K562 (cell line): ENCODE measurements around the gene ADAT3.

ENCODE experiments used
- FOXP1 ChIP-seq: sonication (generic); formaldehyde crosslinking; IDR thresholded peaks from 2 replicates; pipeline ENCODE4 v1.8.0; 2022; ENCODE audit warnings: mild to moderate bottlenecking, missing genetic modification reagents
- NR2C2 ChIP-seq, 2 experiments: fragments of 200-800 bp in 1 of 2; sonication (Bioruptor generic) in 1 of 2; sonication (generic) in 1 of 2; formaldehyde crosslinking in 1 of 2; IDR thresholded peaks; 2 replicates each; pipeline versions ENCODE4 v1.6.1 to v1.8.0; 2016 to 2022; ENCODE audit warnings: mild to moderate bottlenecking in 1 of 2, missing compliant biosample characterization in 1 of 2, missing genetic modification characterization in 1 of 2, missing genetic modification reagents in 1 of 2
- PCBP2 ChIP-seq: fragments of 200-400 bp; formaldehyde crosslinking; IDR thresholded peaks from 2 replicates; pipeline ENCODE4 v1.6.1; 2018; ENCODE audit warnings: low read length, low read depth, mild to moderate bottlenecking, moderate library complexity; ENCODE audit not compliant: poor library complexity, severe bottlenecking
- RAD21 ChIP-seq, 2 experiments: fragments of 250-450 bp in 1 of 2; fragments of 450-650 bp in 1 of 2; sonication (Bioruptor Pico) in 1 of 2; formaldehyde crosslinking in 1 of 2; IDR thresholded peaks in 1 of 2; conservative IDR thresholded peaks in 1 of 2; 2 replicates each; pipeline versions ENCODE4 v1.4.0 to v1.8.0; 2020 to 2022; ENCODE audit warnings: mild to moderate bottlenecking in 2 of 2, moderate library complexity in 1 of 2
- RCOR1 ChIP-seq, 2 experiments: IDR thresholded peaks; 2 replicates each; pipeline ENCODE4 v1.6.1; 2012; ENCODE audit warnings: low read depth in 2 of 2, low read length in 2 of 2, borderline replicate concordance in 1 of 2, improper control_type of control experiment in 1 of 2
- RFX1 ChIP-seq: fragments of 450-650 bp; IDR thresholded peaks from 2 replicates; pipeline ENCODE4 v1.6.1; 2016; ENCODE audit warnings: mild to moderate bottlenecking, moderate library complexity
- RFX5 ChIP-seq: IDR thresholded peaks from 2 replicates; pipeline ENCODE4 v1.6.1; 2011; ENCODE audit warnings: low read depth, mild to moderate bottlenecking, improper control_type of control experiment, low read length
- SIN3B ChIP-seq: fragments of 450-650 bp; IDR thresholded peaks from 2 replicates; pipeline ENCODE4 v1.6.1; 2017; ENCODE audit warnings: low read depth, mild to moderate bottlenecking, moderate library complexity
- ZBTB7A ChIP-seq: IDR thresholded peaks from 2 replicates; pipeline ENCODE4 v1.6.1; 2011; ENCODE audit warnings: low read depth, mild to moderate bottlenecking, low read length, moderate library complexity, borderline replicate concordance; ENCODE audit not compliant: control insufficient read depth
- ZNF324 ChIP-seq: fragments of 250-450 bp; sonication (Bioruptor Pico); IDR thresholded peaks from 2 replicates; pipeline ENCODE4 v1.4.0; 2020; ENCODE audit warnings: mild to moderate bottlenecking
- TF ChIP-seq, protein P1 (sequence below), 3 experiments: IDR thresholded peaks in 2 of 3; conservative IDR thresholded peaks in 1 of 3; 2 replicates each; pipeline ENCODE4 v1.5.1; 2011 to 2012; ENCODE audit warnings: low read length in 3 of 3, mild to moderate bottlenecking in 3 of 3, control low read depth in 2 of 3, improper control_type of control experiment in 1 of 3, inconsistent platforms in 1 of 3, low read depth in 1 of 3, mixed read lengths in 1 of 3, moderate library complexity in 1 of 3; ENCODE audit not compliant: insufficient read depth in 2 of 3
- TF ChIP-seq, protein P2 (sequence below), 2 experiments: fragments of 450-650 bp; formaldehyde crosslinking in 1 of 2; IDR thresholded peaks; 2 replicates each; pipeline versions ENCODE4 v1.4.0 to v1.6.1; 2014 to 2020; ENCODE audit warnings: mild to moderate bottlenecking in 2 of 2, borderline replicate concordance in 1 of 2, low read depth in 1 of 2

DNA sequence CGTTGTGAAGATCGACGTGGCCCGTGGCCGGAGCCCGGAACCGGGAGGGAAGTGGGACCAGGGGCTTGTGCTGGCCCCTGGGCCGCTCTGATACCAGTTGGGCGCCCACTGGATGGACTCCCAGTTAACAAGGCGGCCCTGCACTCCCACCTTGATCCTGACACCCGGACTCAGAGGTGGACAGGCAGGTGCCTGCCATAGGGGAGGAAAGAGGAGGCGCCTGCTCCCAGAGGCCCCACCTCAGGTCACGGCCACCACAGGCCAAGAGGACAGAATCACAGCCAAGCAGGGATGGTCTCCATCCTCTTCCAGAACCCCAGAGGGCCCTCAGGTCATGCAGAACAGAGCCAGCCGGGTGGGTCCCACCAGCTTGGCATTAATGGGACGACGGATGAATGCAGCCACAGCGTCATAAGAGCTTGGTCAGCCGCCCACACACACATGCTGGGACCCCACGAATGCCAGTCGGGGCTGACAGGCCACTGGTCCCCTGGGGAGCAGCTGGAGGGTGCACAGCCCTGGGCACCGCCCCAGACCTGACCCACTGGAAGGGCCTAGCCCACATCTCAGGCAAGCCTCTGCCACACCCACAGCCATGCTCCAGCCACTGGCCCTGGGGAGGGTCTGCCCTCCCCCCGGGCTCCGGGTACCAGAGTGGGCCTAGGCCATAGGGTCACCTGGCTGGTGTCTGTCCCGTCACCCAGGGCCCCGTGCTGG lies 32.2 kb upstream of the ADAT3 start:
- TF ChIP-seq, protein P1, sequence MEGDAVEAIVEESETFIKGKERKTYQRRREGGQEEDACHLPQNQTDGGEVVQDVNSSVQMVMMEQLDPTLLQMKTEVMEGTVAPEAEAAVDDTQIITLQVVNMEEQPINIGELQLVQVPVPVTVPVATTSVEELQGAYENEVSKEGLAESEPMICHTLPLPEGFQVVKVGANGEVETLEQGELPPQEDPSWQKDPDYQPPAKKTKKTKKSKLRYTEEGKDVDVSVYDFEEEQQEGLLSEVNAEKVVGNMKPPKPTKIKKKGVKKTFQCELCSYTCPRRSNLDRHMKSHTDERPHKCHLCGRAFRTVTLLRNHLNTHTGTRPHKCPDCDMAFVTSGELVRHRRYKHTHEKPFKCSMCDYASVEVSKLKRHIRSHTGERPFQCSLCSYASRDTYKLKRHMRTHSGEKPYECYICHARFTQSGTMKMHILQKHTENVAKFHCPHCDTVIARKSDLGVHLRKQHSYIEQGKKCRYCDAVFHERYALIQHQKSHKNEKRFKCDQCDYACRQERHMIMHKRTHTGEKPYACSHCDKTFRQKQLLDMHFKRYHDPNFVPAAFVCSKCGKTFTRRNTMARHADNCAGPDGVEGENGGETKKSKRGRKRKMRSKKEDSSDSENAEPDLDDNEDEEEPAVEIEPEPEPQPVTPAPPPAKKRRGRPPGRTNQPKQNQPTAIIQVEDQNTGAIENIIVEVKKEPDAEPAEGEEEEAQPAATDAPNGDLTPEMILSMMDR (IDR thresholded peaks at IDR 0.05 in 2 of 3, conservative IDR thresholded peaks at IDR 0.05 in 1 of 3; ENCODE audit: insufficient read depth in 2 of 3, low read depth in 1 of 3, low read length in 3 of 3) = no peak
- TF ChIP-seq RFX5 = no peak
- TF ChIP-seq RFX1 = no peak
- TF ChIP-seq FOXP1 (CRISPR knock-in tag) = no peak
- TF ChIP-seq, protein P2, sequence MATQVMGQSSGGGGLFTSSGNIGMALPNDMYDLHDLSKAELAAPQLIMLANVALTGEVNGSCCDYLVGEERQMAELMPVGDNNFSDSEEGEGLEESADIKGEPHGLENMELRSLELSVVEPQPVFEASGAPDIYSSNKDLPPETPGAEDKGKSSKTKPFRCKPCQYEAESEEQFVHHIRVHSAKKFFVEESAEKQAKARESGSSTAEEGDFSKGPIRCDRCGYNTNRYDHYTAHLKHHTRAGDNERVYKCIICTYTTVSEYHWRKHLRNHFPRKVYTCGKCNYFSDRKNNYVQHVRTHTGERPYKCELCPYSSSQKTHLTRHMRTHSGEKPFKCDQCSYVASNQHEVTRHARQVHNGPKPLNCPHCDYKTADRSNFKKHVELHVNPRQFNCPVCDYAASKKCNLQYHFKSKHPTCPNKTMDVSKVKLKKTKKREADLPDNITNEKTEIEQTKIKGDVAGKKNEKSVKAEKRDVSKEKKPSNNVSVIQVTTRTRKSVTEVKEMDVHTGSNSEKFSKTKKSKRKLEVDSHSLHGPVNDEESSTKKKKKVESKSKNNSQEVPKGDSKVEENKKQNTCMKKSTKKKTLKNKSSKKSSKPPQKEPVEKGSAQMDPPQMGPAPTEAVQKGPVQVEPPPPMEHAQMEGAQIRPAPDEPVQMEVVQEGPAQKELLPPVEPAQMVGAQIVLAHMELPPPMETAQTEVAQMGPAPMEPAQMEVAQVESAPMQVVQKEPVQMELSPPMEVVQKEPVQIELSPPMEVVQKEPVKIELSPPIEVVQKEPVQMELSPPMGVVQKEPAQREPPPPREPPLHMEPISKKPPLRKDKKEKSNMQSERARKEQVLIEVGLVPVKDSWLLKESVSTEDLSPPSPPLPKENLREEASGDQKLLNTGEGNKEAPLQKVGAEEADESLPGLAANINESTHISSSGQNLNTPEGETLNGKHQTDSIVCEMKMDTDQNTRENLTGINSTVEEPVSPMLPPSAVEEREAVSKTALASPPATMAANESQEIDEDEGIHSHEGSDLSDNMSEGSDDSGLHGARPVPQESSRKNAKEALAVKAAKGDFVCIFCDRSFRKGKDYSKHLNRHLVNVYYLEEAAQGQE (IDR thresholded peaks at IDR 0.05; ENCODE audit: borderline replicate concordance) = no peak
- TF ChIP-seq, protein P2 (CRISPR knock-in tag; IDR thresholded peaks at IDR 0.05; ENCODE audit: low read depth) = no peak
- no peak for TF ChIP-seq PCBP2
- no peak; the same call in 1 of the 2 replicates for TF ChIP-seq ZBTB7A
- no peak for TF ChIP-seq SIN3B
- TF ChIP-seq RCOR1 (IDR thresholded peaks at IDR 0.05; ENCODE audit: borderline replicate concordance in 1 of 2, low read depth in 2 of 2, low read length in 2 of 2) = no peak
- no peak for TF ChIP-seq NR2C2 (CRISPR knock-in tag; IDR thresholded peaks at IDR 0.05)
- no peak for TF ChIP-seq NR2C2 (tag; IDR thresholded peaks at IDR 0.05)
- TF ChIP-seq RAD21 (CRISPR knock-in tag; conservative IDR thresholded peaks at IDR 0.05 in 1 of 2, IDR thresholded peaks at IDR 0.05 in 1 of 2) = no peak
- no peak for TF ChIP-seq ZNF324 (CRISPR knock-in tag)
